HG03060 (cell line): ENCODE results near the gene HPCAL1.

Experiments
- ATAC-seq: cut with Tn5 transposase; IDR thresholded peaks from one replicate; pipeline ENCODE4 v1.9.1; 2021; ENCODE audit warnings: low read depth, moderate number of reproducible peaks; ENCODE audit not compliant: unreplicated experiment

HPCAL1 gene

DNA sequence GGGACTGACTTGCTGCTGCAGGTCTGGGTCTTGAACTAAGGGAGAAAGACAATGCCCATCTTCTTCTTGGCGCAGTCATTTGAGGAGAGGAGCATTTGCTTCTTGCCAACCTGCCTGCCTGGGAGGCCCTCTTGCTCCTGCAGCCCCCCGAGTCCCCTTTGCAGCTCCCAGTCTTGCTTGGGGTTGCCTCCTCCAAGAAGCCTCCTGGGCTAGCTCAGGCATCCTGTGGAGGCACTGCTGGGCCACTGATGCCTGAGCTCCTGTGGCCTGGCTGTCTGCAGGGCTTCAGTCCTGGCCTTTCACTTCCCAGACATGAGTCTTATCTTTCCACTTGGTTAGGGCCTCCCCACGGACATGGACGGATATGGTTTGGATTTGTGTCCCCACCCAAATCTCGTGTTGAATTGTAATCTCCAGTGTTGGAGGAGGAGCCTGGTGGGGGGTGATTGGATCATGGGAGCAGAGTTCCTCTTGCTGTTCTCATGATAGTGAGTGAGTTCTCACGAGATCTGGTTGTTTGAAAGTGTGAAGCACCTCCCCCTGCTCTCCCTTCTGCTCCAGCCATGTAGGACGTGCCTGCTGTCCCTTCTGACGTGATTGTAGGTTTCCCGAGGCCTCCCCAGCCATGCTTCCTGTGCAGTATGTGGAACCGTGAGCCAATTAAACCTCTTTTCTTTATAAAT is 17.3 kb downstream of the HPCAL1 start:
- no peak for ATAC-seq

DNA sequence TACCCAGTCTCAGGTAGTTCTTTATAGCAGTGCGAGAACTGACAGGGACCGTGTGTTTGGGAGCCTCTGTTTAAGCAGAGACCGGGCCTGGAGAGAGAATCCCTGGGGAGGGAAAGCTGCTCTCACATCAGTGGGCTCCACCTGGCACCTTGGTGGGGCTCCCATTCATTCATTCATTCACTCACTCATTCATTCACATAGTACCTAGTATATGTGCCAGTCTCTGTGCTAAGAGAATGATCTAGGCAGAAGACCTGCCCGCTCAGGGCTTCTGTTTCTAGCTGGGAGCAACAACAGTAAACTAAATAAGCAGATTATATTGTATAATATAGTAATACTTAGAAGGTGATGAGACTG is 17.8 kb downstream of the HPCAL1 start:
- no peak for ATAC-seq

DNA sequence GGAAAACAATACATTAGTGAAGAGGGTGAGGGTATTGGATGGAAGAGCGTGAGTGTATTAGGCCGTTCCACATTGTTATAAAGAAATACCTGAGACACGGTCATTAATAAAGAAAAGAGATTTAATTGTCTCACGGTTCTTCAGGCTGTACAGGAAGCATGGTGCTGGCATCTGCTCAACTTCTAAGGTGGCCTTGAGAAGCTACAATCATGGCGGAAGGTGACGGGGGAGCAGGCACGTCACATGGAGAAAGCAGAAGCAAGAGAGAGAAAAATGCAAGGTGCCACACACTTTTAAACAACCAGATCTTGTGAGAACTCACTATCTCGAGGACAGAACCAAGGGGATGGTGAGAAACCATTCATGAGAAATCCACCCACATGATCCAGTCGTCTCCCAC is 18.2 kb downstream of the HPCAL1 start:
- ATAC-seq = no peak

DNA sequence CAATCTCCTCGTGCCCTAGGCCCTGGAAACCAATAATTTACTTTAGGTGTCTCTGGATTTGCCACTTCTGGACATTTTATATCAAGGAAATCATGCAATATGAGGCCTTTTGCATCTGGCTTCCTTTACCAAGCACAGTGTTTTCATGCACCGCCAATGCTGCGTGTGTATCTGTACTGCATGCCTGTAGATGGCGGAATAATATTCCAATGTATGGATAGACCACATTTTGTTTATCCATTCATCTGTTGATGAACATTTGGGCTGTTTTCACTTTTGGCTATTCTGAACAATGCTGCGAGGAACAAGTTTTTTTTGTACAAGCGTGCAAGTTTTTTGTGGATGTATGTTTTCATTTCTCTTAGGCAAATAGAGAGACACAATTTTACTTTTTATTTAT is 18.9 kb downstream of the HPCAL1 start:
- ATAC-seq = no peak

DNA sequence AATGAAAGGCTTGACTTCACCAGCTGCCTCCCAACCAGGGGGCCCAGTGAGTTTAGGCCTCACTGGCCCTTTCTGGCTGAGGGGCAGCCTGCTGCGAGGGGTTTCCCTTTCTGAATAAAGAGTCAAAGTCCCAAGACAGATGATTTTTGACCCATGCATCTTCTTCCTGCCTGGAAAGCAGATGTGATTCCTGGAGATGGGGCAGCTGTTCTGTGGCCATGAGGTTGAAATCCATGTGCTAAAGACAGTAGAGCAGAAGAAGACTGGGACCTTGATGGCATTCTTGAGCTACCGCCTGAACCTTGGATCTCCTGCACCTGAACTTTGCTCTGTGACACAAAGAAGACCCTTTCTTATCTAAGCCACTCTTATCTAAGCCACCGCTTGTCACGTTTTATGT is 19.8 kb downstream of the HPCAL1 start:
- ATAC-seq = no peak

DNA sequence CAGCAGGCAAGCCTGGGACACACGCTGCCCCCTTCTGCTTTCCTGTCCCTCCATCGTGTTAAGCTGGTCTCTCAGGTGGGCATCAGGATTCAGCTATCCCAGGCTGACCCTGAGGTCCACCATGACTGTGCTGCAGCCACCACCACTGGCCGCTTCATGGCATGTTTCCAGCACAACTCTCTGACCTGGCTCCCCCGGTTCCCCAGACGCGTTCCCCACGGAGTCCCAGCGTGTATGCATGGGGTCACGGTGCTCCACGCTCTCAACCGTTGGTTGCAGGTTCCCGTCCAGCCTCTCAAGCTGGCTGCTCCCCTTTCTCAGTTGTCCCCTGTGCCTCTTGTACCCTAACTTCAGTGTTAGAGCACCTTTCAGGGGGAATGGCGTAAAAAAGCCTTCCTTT is 20.3 kb downstream of the HPCAL1 start:
- no peak for ATAC-seq

DNA sequence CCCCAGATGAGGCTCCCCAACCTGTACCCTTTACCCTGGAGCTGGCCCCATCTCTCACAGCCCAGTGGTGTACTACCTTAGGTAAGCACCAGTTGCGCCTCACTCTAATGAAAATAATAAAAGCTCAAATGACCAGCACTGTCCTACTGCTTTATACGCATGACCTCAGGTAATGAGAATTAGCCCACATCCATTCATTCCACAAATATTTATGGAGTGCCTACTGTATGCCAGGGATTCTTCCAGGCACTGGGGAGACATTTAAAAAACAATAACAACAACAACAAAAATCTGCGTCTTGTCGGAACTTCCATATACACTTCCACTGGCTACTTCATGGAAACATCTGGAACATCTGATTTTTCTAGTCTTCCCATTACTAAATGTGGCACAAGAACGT is 20.8 kb downstream of the HPCAL1 start:
- ATAC-seq = no peak

DNA sequence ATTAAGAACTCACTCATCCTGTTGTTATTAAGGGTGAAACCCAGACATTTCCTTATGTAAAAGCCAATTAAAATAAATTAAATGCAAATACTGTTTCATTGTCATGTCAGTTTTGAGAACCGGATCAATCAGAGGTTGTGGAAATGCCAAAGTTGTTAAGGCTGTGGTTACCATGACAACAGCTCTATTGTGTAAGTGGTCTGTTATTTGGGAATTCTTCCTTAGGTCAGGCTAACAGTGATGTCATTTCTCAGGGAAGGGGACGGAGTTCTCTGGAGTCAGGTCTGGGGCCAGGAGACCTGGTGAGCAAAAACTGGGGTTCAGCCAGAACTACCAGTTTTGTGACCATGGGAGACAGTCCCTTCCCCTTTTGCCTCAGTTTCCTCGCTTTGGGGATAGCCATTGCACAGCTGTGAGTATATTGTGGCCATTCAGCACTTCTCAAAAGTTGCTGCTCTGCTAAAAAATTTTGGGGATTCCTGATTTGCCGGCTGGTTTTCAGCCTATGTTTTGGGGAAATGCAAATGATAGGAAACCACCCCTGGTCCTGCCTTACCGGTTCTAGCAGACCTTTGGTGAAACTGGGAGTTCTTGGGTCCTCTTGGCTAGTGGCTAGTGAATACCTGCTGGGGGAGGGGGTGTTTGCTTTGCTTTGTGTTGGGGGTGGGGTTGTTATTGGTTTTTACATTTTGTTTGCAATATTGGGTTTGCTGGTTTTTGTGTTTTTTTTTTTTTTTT is 21.6 kb downstream of the HPCAL1 start:
- no peak for ATAC-seq

DNA sequence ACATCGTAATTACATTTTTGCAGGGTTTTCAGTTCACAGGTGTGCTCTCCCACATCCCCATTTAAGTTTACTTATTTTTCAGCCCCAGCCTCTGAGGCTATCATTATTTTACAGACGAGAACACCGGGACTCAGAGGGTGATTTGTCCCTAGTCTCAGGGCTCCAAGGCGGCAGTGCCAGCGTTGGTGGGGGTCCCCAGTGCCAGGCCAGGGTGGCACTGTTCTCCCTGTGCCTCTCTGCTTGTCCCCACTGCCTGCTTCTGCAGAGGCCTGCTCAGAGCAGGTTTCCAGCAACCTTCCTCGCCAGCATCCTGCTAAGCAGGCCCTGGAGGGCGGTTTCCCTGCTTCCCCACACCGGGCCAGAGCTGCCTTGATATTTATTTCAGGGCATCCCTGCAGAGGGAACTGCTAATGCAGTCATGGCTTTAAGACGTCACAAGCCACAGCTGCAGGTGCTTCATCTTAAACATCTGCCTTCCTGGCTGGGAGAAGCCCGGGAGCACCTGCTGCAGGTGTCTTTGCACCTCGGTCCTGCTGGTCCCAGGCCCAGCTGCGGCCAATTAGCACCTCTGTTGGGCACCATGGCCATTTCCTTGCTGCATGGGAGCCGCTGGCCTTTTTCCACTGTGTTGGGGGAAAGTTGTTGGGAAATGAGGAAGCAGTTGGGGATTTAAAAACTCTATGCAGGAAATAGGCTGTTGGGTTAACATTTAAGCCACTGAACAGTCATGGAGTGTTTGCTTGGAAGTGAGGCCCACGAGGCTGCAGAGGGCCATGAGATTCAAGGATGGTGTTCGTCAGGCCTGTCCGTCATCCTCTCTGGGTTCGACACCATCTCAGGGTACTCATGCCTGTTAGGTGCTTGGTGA is 22.8 kb downstream of the HPCAL1 start:
- no peak for ATAC-seq

DNA sequence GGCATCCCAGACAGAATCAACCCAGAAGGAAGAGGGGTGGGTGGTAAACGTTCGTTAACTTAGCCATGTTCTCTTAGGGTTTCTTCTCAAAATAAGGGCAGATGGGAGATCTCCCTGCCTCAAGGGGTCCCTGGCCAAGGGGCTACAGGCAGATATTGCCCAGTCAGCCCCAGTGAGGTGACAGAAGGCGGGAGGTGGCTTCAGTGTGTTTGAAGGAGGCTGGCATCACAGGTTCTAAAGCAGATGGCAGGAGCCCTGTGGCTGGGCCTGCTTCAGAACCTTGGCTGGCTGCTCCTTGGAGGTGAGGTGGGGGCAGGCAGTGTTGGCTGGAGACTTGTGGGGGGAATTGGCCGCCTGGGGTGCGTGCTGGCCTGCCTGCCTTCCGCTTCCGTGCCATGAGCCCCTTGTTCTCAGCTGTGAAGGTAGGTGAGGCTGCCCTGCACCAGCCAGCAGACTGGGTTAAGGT is 23.5 kb downstream of the HPCAL1 start:
- ATAC-seq = no peak

DNA sequence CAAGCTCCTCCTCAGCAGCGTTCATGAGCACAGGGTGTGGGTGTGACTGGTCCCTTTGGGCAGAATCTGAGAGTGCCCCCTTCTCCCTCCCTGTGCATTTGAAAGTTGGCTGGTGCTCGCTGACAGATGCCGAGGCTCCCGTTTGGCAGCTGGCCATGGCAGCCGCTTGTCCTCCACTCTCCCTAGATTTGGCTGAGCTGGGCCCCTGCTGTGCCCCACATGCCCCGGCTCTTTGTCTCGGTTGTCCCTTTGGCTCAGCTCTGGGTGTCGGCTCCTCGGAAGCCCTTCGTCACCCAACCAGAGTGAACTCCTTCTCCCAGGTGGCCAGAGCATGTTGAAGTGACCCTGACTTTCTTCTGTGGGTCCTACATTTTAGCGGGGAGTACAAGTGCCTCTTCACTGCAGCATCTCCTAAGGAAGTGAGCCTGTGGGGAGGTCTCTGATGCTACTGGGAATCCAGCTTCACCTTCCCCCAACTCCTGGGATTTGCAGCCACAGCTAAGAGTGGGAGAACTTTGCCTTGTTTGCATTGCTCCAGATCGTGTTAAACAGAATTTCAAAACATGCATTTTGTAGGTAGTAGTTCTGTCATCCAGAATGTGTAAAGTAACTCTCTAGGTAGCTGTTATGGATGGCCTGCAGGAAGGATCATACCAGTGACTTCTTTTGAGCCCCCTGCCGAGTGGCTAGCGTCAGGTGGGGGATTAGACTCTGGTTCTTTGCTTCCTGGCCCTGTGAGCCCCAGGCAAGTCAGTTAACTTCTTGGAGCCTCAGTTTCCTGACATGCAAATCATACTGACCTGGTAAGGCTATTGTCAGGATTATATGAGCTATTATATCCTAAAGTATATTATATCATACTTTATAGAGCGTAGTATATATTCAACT is 24.2 kb downstream of the HPCAL1 start:
- ATAC-seq = no peak

DNA sequence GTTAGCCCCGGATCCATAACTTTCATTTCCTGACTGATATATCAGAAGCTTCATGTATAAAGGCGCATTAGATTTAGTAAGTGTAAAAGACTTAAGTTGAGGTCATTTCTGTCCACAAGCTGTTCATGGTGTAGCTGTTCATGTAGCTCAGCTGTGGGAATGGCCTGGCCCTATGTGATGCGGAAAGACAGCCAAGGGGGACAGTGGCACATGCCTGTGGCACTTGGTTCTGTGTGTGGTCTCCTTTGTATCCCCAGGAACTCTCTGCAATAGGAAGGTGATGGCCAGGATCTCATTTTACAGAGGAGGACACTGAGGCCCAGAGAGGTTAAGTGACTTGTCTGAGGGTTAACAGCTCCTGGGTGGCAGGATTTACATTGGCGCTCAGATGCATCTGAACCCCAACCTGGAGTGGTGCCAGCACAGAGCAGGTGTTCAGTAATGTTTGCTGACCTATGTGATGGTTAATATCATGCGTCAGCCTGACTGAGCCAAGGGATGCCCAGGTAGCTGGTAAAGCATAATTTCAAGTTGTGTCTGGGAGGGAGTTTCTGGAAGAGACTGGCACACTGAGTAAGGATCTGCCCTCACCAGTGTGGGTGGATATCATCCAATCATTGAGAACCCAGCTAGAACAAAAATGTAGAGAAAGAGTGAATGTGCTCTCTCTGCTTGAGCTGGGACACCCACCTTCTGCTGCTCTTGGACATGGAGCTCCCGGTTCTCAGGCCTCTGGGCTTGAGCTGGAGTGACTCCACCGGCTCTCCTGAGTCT is 25.4 kb downstream of the HPCAL1 start:
- ATAC-seq = no peak

DNA sequence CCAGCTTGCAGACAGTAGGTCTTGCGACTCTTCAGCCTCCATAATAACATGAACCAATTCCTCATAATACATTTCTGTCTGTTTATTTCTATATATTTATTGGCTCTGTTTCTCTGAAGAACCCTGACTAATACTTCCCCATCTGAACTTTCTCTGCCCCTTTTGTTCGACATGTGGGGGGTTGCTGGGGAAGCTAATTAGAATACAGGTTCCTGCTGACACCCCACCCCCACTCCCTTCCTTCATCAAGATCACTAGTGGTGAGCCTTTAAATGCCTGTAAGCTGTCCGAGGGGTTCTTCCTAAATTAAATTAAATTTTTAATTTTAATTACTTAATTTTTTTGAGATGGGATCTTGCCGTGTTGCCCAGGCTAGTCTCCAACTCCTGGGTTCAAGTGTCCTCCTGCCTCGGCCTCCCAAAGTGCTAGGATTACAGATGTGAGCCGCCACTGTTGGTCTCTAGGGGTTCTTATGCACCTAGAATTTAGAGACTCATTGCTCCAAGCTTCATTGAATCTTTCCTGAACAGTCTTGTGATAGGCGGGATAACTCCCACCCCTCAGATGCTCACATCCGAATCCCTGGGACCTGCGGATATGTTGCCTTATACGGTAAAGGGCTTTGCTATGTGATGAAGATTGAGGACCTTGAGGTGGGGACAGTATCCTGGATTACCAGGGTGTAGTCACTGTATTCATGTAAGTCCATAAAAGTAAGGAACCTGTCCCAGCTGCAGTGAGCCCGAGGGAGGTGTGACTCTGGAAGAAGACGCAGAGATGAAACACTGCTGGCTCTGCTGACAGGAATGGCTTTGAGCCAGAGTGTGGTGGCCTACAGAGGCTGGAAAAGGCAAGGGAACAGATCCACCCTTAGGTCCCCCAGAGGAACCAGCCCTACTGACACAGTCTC is 26.2 kb downstream of the HPCAL1 start:
- ATAC-seq = no peak

DNA sequence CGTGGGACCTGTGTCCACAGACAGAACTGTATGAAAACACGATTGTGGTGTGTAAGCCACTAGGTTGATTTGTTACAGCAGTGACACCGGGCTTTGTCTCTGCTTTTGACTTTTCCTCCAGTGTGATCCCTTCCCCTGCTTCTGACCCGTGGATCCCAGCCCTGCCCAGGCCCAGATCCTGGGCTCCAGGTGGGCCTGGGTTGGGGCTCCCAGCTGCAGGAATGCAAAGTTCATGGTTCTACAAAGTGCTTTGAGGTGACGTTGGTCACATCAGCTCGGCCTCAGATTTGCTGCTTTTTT is 26.8 kb downstream of the HPCAL1 start:
- no peak for ATAC-seq

DNA sequence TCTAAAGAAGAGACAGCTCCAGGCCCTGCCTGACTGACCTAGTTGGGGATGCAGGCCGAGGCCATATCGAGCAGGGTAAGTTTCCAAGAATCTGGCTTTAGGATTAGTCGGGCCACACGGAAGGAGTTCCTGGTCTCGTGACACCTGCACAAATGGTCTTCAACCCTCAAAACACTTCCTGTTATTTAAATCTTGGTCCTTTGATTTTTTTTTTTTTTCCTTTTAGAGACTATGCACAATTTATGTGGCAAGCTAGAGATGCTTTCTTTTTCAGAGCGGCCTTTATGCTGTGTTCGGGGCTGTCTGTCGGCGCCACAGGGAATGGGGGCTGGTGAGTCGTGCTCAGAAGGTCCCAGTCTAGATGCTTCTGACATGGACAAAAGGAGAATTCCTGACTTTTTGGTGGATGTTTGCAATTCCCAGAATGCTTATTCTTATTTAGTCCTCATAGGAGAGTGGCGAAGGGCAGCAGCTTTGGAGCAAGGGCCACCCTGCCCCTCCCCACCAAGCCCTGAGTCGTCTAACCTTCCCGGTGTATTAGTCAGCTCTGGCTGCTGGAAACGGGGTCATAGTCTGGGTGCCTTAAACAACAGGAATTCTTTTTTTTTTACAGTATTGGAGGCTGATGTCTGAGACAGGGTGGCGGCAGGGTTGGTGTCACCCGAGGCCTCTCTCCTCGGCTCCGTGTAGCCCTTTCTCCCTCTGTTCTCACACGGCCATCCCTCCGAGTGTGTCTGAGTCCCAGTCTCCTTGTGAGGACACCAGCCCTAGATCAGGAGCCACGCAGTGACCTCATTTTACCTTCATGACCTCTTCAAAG is 27.4 kb downstream of the HPCAL1 start:
- ATAC-seq = no peak

DNA sequence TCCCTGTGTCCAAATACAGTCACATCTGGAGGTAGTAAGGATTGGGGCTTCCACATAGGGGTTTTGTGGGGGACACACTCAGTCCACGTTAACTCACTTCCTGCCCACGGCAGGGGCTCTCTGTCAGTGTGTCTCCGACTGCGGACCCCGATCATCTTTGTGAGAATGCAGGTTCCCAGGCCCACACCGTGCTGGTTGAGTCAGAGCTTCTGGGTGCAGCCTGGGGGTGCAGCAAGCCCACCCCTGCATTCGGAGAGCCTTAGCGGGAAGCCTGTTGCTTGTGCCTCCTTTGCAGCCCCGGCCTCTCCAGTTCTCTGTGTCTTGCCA is 28.0 kb downstream of the HPCAL1 start:
- ATAC-seq = no peak

DNA sequence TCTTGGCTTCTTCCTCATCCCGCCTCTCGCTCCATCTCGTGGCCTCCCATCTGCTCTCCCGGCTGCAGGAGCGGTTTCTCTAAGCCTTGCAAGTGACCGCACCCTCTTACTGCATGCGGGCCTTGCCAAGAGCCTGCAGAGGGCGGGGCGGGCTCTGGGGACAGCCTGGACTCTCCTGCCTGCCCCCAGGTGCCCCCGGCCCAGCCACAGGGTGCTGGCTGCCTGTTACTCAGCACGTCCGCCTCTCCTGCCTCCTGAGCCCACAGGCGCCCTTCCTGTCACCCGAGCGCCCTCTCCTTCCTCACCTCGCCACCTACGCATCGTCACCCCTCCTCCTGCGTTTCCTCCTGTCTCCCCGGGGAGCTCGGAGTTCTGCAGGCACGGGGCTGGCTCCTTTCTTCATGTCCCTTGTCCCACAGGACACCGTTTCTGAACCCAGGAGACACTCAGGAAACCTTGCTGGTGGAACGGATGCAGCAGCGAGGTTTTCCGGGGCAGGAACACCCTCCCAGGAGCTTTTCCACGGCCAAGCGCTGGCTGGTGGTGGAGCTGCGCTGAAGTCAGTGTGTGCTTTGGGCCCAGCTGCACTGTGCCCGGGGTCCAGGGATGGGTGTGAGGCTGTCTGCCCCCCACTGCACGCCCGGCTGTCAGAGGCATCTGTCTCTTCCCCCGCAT is 28.5 kb downstream of the HPCAL1 start:
- no peak for ATAC-seq
